Stromal cell of bone marrow (primary cell): ENCODE results near the gene PMCH.
"Not testable (repeated sequence)": the region's sequence is repeated elsewhere in the genome, so short reads cannot be mapped to it uniquely, and the experiment has no call there.

Source experiments
- DNase-seq: peaks from one replicate; pipeline ENCODE4 v3.0.0-alpha.2; 2012; ENCODE audit warnings: low read depth

The PMCH gene, protein sequence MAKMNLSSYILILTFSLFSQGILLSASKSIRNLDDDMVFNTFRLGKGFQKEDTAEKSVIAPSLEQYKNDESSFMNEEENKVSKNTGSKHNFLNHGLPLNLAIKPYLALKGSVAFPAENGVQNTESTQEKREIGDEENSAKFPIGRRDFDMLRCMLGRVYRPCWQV

DNA sequence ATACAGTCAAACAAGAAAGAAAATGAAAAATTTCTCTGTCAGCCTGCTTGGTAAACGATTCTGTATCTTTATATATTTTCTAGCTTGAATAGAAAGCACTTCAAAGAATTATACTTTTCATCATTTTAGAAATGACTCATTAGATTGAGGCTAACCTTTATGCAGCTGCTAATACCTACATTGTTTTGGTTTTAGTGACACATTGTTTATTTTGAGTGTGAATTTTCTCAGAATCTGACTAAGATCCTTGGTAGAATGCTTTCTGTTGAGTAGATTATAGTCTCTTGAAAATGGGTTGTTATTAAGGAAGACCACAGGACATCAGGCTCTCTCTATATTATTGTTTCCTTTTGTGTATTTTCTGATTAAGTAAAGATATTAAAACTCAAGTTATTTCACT lies at the start of gene PMCH:
Gene PMCH (minus strand): TSS at position 45 of the 400 bp plus-strand sequence. CDS start 63 bp downstream, outside the sequence.
- DNase-seq: peak; percentile 18

DNA sequence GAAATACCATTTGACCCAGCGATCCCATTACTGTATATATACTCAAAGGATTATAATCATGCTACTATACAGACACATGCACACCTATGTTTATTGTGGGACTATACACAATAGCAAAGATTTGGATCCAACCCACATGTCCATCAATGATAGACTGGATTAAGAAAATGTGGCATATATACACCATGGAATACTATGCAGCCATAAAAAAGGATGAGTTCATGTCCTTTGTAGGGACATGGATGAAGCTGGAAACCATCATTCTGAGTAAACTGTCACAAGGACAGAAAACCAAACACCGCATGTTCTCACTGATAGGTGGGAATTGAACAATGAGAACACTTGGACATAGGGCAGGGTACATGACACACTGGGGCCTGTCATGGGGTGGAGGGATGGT lies 43.2 kb upstream of the PMCH start:
- DNase-seq: not testable (repeated sequence)

DNA sequence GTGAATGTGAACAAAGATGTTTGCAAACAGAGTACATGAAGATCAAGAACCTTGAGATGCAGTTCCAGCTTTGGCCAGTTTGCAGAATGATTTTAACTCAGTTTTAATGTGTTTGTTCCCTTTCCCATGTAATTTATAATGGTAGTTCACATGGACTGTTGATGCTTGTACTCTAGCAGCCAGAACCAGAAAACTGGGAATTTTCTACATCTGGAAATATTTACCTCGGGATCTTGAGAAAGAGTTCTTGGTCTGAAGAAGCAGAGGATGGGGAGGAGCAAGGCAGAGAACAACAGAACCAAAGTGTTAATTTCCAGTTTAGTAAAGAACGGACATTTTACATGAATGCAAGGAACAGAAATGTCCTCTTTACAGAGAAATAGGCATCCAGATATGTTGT lies 37.0 kb upstream of the PMCH start:
- no peak for DNase-seq

- DNase-seq: peak; percentile 71
These were observed 34.8 kb upstream of the PMCH start for GRCh38 chr12:102232446-102232845.

DNA sequence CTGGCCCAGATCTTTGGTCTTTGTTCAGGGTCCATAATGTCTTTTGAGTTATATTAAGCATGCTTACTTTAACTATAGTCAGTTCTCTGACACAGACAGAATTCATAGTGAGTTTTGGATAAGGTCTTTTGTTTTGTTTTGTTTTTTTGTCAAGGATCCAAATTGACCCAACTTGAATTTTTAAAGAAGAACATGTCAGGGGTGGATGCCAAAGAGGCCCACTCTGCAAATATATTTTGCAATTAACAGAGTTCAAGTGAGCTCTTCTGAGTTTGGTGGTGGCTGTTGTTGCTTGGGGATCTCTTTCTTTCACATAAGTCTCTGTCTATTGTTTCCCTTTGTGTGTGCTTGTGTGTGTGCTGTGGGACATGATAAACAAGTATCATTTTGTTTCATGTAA lies 34.4 kb upstream of the PMCH start:
- no peak for DNase-seq

GRCh38 chr12:102227954-102228353 lies 30.3 kb upstream of the PMCH start:
- DNase-seq: no peak

- no peak for DNase-seq
These were observed 23.1 kb upstream of the PMCH start for GRCh38 chr12:102220736-102221135.

- DNase-seq: no peak
These were observed 18.5 kb upstream of the PMCH start for GRCh38 chr12:102215992-102216691.

- DNase-seq: no peak
These were observed 6.4 kb upstream of the PMCH start for GRCh38 chr12:102204025-102204424.

DNA sequence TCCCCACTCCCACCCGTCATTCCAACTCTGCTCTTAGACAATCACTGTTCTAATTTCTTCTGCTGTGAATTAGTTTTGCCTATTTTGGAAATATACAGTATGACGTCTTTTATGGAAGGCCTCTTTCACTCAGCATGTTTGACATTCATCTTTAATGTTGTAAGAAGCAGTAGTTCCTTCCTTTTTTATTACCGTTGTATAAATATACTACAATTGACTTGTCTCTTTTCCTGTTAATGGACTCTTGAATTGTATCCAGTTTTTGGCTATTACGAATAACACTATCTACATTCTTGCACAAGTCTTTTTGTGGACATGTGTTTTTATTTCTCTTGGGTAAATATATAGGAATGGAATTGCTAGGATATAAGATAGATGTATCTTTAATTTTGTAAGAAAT lies 4.9 kb upstream of the PMCH start:
- no peak for DNase-seq

DNA sequence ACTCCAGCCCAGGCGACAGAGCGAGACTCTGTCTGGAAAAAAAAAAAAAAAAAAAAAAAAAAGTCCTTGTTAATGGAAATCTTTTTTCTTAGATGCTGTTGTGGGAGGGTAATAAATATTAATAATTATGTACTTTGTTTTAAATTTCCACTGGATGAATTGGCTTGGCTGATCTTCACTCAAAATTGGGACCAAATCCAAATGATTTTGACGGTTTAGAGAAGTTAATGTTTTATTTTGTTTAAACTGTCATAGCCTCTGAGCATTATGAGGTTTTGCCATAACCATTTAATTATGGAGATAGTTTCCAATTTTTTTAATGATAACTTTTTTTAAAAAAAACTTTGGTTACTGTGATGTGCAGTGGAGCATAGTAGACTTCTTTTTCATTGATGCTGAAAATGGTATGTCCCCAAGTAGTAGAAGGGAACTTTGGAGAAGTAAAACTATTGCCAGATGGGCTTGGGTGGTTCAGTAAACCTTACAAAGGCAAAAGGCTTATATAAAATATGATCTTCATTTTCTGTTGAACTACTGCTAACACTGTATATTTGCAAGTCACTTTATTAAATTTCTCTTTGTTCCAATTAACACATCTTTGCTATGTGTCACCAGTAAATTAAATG lies 3.9 kb upstream of the PMCH start:
- DNase-seq: no peak

DNA sequence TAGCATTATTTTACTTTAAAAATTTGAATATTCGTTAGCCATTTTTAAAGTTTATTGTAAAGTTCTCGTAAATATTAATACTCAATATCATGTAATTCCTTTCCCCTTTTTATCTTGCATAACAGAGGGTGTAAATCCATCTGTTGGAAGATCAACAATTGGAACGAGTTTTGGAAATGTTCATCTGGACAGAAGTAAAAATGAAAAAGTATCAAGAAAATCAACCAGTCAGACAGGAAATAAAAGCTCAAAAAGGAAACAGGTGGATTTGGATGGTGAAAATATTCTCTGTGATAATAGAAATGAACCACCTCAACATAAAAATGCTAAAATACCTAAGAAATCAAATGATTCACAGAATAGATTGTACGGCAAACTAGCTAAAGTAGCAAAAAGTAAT lies 1.8 kb downstream of the PMCH start:
- no peak for DNase-seq

DNA sequence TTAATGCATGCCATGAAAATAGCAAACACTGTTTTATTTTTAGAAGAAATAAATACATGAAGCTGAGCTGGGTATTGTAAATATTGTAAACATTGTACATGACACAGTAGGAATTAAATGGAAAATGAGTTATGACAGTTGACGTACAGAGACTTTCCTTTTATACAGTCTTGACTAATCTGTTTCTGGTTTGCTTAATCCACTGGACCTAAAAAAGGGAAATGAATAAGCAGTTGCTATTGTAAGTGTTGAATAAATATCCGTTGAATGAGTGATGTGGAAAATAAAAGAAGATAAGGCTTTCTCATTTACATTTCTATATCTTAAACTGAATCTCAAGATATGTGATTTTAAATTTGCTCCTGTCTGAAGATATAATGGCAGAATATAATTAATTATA lies 15.0 kb downstream of the PMCH start:
- DNase-seq: no peak

DNA sequence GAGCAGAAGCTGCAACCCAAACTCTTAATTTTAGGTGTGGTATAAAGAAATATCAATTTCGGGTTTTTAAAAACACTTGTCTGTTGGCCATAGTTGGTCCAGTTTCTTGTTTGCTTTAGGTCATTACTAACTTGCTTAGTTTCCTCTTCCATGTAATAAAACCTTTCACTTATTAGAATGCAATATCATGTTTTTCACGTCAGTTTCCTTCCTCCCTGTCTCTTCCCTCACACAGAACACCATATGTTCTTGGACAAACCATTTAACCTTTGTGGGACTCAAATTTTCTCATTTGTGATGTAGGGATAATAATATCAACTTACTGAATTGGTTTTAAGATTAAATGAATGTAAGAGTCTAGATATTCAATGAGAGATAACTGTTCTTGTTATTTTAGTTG lies 22.9 kb downstream of the PMCH start:
- no peak for DNase-seq

GRCh38 chr12:102174117-102174516 lies 23.5 kb downstream of the PMCH start:
- DNase-seq: no peak

DNA sequence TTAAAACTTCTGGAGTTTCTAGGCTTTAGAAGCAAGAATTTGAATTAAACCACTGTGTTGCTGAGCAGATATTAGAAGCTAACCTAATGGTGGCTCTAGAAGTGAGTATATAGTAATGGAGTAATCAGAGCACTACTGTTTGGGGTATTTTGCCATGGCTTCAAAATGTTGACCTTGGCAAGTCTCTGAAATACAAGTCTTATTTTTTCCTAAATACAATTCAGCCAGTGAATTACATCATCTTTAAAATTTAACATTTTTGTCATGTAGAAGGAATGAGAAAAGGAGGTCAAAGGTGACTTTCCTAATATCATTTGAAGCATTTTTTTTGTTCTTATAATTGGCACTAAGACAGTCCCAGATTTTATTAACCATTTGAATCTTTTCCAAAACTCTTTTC lies 25.2 kb downstream of the PMCH start:
- peak; percentile 70 for DNase-seq

GRCh38 chr12:102171951-102172350 lies 25.7 kb downstream of the PMCH start:
- DNase-seq: no peak

DNA sequence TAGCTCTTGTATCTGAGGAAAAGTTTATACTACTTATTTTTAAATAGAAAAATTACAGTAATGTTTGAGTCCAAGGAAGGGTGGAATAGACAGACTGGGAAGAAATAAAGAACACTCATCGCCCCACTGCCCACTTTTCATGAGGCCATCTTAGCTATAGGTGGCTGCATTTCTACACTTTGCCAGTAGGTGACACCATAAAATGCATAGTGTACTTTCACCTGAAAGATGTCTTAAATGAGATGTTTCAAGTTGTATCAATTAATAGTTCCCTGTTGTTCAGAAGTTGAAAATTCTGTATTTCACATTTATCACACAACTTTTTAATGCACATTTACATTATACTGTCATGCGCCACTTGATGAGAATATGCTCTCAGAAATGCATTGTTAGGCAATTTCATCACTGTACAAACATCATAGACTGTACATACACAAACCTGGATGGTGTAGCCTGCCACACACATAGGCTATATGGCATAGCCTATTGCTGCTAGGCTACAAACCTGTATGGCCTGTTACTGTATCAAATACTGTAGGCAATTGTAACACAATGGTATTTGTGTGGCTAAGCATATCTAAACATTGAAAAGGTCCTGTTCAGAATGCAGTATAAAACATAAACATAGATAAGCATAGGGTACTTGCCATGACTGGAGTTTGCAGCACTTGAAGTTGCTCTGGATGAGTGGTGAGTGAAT lies 27.6 kb downstream of the PMCH start:
- no peak for DNase-seq

DNA sequence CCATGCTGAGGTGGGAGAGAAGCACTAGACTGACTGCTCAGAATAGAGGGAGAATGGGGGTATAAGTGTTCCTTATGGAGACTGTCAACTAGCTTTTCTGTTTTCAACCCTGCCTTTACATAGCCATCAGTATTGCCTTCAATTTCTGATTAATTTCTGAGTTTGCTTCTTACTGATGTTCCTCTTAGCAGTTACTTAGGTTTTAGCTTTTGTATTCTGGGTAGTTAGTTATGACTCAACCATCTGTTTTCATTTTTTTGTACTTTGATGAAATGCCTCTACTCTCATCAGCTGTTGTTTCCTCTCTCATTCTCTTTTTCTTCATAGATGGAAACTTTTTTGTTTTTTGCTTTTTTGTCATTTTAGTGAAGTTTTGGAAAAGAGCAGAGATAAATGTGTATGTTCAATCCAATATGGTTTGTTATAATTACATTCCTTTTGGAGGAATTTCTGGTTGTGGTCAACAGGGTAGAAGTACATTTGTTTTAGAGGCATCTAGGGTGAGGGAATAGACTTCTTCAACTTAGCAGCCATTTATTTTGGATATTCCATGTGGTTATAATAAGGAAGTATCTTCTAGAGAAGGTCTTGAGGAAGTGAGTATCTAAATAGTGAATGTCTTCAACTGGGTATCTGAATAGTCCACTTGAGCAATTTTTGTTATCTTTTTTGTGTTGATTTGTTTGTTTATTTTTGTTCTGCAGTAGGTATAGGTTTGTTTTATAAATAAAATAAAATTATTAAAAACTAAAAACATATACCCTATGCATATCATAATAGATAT lies 29.6 kb downstream of the PMCH start:
- DNase-seq: no peak

DNA sequence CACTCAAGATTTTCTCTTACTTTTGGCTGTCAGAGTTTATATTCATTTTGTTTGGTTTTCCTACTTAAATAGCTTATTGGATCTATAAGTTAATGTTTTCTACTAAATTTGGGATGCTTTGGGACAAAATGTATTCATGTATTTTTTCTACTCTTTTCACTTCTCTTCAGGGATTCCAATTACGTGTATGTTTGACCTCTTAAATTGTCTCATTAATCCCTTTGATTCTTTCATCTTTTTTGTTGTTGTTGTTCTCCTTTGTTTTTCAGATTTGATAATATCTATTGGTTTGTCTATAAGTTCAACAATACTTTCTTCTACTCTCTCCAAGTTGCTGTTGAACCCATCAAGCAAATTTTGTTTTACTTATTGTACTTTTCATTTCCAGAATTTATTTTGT lies 34.2 kb downstream of the PMCH start:
- DNase-seq: no peak

DNA sequence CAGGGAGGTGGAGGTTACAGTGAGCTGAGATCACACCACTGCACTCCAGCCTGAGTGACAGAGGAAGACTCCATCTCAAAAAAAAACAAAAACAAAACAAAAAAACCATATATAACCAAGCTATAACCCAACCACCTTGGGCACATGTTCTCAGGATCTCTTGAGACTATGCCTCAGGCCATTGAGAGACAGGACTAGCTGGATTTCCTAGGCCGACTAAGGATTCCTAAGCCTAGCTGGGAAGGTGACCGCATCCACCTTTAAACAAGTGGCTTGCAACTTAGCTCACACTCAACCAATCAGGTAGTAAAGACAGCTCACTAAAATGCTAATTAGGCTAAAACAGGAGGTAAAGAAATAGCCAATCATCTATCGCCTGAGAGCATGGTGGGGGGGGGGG lies 42.4 kb downstream of the PMCH start:
- not testable (repeated sequence) for DNase-seq

GRCh38 chr12:102147062-102147587 lies 50.5 kb downstream of the PMCH start:
- DNase-seq: not testable (repeated sequence)
